Caki2 (cell line): ENCODE measurements around the gene TM4SF18. TPM values are rescaled to one million over a fixed set of nuclear protein-coding genes. Genes with fewer than 3 reads are reported as not detected.

Experiments used
- DNase-seq: peaks from one replicate; pipeline ENCODE4 v3.0.0-alpha.2; 2015; ENCODE audit warnings: low read depth
- in situ Hi-C: cut with HindIII; loops from 2 replicates; pipeline ENCODE4 v1.10.0; 2016; ENCODE audit warnings: low sequenced_read_pairs, low pct_unique_long_range_greater_than_20kb, mixed read lengths
- total RNA-seq: library from RNA; depleted of rRNA; stranded (reverse); fragments of >200 nt; shearing (Covaris generic); gene quantifications from 2 replicates; pipeline ENCODE4 v1.2.3, GENCODE V29; 2014; ENCODE audit warnings: low replicate concordance

Gene TM4SF18
- total RNA-seq, 1 experiment from 2014 or later, result 5.9 TPM

GRCh38 chr3:149369991-149370866 lies 36.8 kb upstream of the TM4SF18 start:
- in situ Hi-C loops, result no loop called here
- DNase-seq, result no peak

- DNase-seq, result no peak
- in situ Hi-C loops, result no loop called here
Observed at GRCh38 chr3:149368674-149369497, 35.5 kb upstream of the TM4SF18 start.

GRCh38 chr3:149368201-149368673 lies 34.8 kb upstream of the TM4SF18 start:
- in situ Hi-C loops, result no loop called here
- no peak for DNase-seq

- DNase-seq, result peak; percentile 90
- in situ Hi-C loops, result no loop called here
Observed at GRCh38 chr3:149366941-149367840, 33.8 kb upstream of the TM4SF18 start.

GRCh38 chr3:149366031-149366430 lies 32.6 kb upstream of the TM4SF18 start:
- in situ Hi-C loops, result no loop called here

GRCh38 chr3:149364624-149365023 lies 31.2 kb upstream of the TM4SF18 start:
- DNase-seq, result no peak
- in situ Hi-C loops, result no loop called here

More at GRCh38 chr3:149366031-149366430, 32.6 kb upstream of the TM4SF18 start:
- no peak for DNase-seq

DNA sequence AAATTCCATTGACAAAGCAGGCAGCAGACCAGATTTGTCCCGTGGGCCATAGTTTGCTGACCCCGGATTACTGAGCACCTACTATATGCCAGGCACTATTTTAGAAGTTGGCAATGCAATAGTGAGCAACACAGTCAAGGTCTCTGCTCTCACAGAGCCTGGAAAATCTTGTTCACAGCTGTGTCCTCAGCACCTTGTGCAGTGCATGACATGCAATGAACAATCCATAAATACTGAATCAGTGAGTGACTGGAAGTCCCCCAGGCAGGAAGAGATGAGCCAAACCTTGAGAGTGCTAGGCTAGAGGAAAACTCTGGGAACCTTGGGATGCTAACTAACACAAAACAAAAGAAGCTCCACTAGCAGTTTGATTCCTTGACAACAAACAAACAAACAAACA lies 29.6 kb upstream of the TM4SF18 start:
- no peak for DNase-seq
- in situ Hi-C loops, result no loop called here

DNA sequence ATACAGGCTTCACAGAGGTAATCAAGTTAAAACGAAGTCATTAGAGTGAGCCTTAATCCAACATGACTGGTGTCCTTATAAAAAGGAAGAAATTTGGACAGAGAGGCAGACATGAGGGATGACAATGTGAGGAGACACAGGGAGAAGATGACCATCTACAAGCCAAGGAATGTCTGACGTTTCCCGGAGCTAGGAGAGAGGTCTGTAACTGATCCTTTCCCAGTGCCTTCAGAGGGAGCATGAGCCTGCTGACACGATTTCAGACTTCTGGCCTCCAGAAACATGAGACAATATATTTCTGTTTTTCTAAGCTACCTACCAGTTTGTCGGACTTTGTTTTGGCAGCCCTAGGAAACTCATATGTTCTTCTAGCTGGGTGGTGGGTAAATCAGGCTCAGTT lies 28.9 kb upstream of the TM4SF18 start:
- in situ Hi-C loops, result no loop called here

DNA sequence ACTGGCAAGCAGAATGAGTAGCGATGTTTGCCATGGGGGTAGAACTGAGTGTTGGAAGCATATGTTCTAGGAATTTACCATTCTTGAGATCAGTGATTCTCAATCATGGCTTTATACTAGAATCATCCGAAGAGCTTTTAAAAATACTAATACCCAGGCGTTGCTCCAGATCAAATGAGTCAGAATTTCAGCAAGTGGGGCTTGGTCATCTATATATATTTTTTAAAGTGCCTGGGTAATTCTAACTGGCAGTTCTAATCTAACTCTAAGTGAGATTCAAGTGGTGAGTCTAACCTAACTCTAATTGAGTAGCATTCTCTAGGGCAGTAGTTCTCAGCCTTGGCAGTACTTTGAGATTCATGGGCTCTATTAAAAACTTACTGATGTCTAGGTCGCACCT lies 23.2 kb upstream of the TM4SF18 start:
- in situ Hi-C loops, result no loop called here
- DNase-seq, result no peak

More for the DNA sequence above, 28.9 kb upstream of the TM4SF18 start:
- DNase-seq, result no peak

DNA sequence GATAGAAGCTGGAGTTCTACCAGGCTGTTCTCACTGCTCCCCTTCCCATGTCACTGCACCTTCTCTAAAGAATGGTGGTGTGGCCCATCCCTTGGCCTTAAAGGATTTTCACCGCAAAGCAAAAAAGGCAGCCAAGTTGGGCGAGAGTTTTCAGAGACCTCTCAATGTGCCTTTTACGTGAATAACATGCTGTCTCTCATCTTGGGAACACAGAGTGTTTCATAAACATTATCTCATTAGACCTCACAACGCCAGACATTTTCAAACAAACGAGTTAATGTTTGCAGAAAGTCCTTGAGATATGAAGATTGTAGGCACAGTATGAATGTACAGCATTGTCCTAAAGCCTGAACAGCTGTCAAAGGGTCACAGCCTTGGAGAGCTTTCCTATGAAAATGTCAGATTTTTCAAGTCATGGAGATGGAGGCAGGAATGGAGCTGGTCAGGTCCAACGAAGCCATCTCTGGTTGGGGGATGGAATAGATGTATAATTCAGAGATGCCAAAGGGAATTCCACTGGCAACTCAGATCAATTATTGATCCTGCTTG lies 22.7 kb upstream of the TM4SF18 start:
- in situ Hi-C loops, result no loop called here
- DNase-seq, result no peak

DNA sequence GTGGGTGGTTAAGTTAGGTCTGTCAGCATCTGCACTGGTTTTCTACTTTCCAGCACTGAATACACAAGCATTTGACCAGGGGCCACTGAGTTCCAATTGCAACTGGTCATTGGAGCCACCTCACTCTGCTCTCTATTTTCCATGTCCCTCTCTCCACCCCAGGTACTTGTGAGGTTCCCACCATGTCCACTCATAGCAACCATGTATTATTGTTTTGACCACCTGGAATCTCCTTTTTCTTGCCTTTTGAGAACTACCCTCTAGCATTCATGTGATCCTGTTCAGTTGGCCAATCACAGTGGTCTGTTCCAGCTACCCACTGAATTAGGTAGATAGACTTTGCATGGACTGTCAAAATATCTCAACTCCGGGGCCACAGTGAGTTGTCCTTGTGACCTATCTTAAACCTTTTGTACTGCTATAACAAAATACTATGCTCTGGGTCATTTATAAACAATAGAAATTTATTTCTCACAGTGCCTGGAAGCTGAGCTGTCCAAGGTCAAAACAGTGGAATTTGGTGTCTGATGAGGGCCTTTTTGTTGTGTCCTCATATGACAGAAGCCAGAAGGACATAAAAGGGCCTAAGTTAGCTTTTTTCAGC lies 20.2 kb upstream of the TM4SF18 start:
- in situ Hi-C loops, result no loop called here
- no peak for DNase-seq

- DNase-seq, result no peak
- in situ Hi-C loops, result no loop called here
Observed at GRCh38 chr3:149352556-149352955, 19.1 kb upstream of the TM4SF18 start.

GRCh38 chr3:149343951-149344350 lies 10.5 kb upstream of the TM4SF18 start:
- in situ Hi-C loops, result no loop called here
- DNase-seq, result peak; percentile 32

DNA sequence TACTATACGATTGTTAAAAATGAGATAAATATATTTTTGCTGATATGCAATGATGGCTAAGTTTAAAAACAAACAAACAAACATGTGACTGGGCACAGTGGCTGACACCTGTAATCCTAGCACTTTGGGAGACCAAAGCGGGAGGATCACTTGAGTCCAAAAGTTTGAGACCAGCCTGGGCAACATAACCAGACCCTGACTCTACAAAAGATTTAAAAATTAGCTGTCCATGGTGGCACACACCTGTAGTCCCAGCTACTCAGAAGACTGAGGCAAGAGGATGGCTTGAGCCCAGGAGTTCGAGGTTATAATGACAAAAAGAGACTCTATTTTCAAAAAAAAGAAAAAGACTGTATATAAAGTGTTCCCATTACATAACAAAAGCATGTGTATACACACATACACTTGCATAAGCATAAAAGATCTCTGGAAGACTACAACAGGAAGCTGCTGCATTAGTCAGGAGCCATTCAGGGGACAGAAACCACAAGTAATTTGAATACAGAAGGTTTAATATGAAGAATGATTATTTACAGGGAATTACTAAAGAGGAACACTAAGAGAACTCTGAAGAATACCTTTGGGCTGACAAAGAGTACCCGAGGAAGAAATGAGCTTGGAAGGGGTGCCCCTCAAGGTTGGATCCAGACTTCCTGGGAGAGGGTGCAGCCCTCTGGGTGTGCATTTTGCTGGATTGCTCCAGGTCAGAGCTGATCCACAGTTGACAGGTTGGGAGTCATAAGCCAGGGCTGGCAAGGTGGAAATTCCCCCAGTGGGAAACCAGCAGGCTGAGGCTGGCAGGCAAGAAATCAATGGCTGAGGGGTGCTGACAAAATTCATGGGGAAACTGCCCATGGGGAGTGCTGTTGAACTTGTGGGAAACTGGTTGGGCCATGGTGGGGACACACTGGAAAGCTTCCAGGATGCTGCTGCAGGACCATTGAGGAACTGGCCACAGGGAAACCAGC lies 9.3 kb upstream of the TM4SF18 start:
- DNase-seq, result peak; percentile 49
- in situ Hi-C loops, result no loop called here

- in situ Hi-C loops, result no loop called here
- DNase-seq, result peak; percentile 35
Observed at GRCh38 chr3:149340310-149340933, 7.0 kb upstream of the TM4SF18 start.

DNA sequence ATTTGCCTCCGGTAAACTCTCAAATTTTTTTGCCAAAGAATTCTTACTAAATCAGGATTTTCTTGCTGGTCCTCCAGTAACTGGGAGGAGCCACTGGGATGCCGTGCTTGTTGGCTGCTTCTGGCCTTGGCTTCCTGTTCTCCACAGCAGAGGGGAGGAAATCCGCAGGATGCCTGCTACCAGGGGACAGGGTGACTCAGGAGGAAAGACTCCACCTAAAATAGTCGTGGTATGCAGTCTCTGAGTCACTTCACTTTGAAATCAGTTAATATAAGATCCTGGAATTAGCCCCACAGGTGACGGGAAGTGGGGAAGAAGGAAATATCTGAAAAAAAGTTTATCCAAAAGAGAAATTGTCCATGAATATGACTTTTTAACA lies 6.5 kb upstream of the TM4SF18 start:
- in situ Hi-C loops, result no loop called here
- DNase-seq, result peak; percentile 88
